A549 treated with RU486 at 1 μM for 4 hours (cell line): ENCODE data around the gene CAPN10. TPM values are rescaled to one million over a fixed set of nuclear protein-coding genes. Genes with fewer than 3 reads are reported as not detected.

Source experiments
- total RNA-seq: library from RNA; stranded (reverse); fragments of 200-300 nt; extraction: Qiagen RNA extraction; gene quantifications from 5 replicates; pipeline ENCODE4 v1.2.3, GENCODE V29; 2022; ENCODE audit warnings: low read depth

CAPN10 gene
- 15.3 to 25.8 TPM (median 21.3 TPM) in 5 replicates for total RNA-seq

GRCh38 chr2:240586198-240586918 lies at the start of gene CAPN10:
Gene CAPN10 (plus strand): TSS chr2:240586734. CDS start chr2:240586912, 178 bp downstream.

GRCh38 chr2:240557808-240558207 lies 28.7 kb upstream of the CAPN10 start, which contains the start of gene ANKMY1:
Gene ANKMY1 (minus strand): TSS chr2:240557988. CDS start chr2:240557335, 653 bp downstream.

GRCh38 chr2:240560084-240560479 lies 26.5 kb upstream of the CAPN10 start, which contains the start of gene DUSP28:
Gene DUSP28 (plus strand): TSS chr2:240560357. CDS start chr2:240560685, 328 bp downstream.

DNA sequence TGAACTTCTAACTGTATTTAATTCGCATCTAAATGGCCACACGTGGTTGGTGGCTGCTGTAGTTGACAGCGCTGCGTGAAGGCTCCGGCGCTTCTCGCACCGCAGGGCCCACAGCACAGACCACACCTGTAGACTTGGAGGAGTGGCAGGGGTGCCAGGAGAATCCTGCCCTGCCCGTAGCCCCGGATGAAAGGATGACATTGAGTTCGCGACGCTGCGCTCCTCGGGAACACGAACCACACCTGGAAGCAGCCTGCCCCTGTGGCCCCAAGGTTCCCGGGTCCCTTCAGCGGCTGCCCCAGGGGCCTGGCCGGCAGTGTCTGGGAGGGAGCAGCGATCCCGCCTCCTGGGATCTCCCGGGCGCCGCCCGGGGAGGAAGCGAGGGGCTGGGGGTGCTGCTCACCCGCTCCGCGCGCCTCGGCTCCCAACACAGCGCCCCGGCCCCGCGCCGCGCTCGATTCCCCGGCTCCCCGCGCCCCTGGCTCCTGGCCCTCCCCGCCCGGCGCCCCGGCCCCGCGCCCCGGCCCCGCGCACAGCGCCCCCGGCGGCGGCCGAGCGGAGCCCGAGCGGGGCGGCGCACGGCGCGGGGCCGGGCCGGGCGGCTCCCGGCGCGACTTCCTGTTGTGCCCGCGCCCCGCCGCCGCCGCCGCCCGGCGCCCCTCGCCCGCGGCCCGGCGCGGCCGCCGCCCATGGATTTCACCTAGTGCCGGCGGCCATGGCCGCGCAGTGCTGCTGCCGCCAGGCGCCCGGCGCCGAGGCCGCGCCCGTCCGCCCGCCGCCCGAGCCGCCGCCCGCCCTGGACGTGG lies 18.5 kb upstream of the CAPN10 start, which contains the start of gene RNPEPL1:
RNPEPL1 (plus strand) TSS at position 613 of the 806 bp plus-strand sequence; CDS start at position 716, 103 bp downstream.

DNA sequence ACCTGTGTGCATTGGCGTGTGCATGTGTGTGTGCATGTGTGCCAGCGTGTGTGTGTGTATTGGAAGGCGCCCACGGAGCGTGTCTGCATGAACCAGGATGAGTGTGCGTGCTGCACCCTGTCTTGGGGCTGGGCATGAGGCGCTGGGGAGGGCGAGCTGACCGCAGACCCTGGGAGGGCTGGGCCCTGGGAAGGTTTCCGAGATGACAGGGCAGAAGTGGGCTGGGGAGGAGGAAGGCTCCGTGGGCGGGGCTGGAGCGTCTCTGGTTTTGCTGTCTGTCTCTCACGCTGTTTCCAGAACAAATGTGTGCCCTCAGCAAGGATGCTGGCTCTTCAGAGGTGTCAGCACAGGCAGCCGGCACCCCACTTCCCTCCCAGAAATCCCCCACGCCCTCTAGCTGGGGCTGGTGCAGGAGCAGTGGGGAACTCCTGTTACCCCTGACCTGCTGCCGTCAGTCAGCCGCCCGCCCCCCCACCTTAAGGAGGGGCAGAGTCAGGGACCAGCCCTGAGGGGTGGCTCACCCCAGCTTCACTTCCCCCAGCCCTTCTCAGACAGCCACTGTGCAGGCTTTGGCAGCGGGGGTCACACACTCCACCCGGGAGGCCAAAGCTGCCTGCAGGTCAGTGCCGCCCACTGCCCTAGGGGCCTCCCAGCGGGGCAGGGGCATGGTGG lies 38.6 kb downstream of the CAPN10 start, which contains the start of gene GPR35:
GPR35 (plus strand) TSS at position 531 of the 672 bp plus-strand sequence. CDS start 4,473 bp downstream, outside the sequence.

Other genes starting within 250 kb of the CAPN10 start
- gene GPC1, start 151.1 kb upstream of the CAPN10 start, total RNA-seq = 145 to 235 TPM (median 200 TPM) in 5 replicates
- 9.3 to 14.0 TPM (median 10.6 TPM) in 5 replicates for gene ANKMY1, start 28.7 kb upstream of the CAPN10 start, total RNA-seq
- 4.4 to 8.9 TPM (median 7.1 TPM) in 5 replicates for gene DUSP28, start 26.4 kb upstream of the CAPN10 start, total RNA-seq
- gene RNPEPL1, start 18.2 kb upstream of the CAPN10 start, total RNA-seq = 39.4 to 66.9 TPM (median 62.5 TPM) in 5 replicates
- 0.32 to 1.1 TPM (median 0.87 TPM) in 5 replicates for gene GPR35, start 38.7 kb downstream of the CAPN10 start, total RNA-seq
- not detected in 5 replicates for gene AQP12B, start 96.2 kb downstream of the CAPN10 start, total RNA-seq
- gene AQP12A, start 105.1 kb downstream of the CAPN10 start, total RNA-seq = not detected in 5 replicates
- gene KIF1A, start 233.5 kb downstream of the CAPN10 start, total RNA-seq = 0.56 to 0.75 TPM (median 0.66 TPM) in 5 replicates